ENCODE results near the gene FAM117A.

Gene FAM117A

GRCh38 chr17:49707246-49707607, 56.7 kb downstream of the FAM117A start:
- DNase-seq = no peak

- DNase-seq = no peak
Observed at GRCh38 chr17:49705254-49705653, 58.7 kb downstream of the FAM117A start.

GRCh38 chr17:49703557-49704277, 60.2 kb downstream of the FAM117A start:
- DNase-seq = no peak

- no peak for DNase-seq
Observed at GRCh38 chr17:49700960-49701359, 63.0 kb downstream of the FAM117A start.

- DNase-seq = no peak
Observed at GRCh38 chr17:49699966-49700575, 63.9 kb downstream of the FAM117A start.

GRCh38 chr17:49698005-49698404, 65.9 kb downstream of the FAM117A start:
- DNase-seq = no peak

GRCh38 chr17:49696233-49696761, 67.6 kb downstream of the FAM117A start:
- no peak for DNase-seq

GRCh38 chr17:49695698-49696232, 68.2 kb downstream of the FAM117A start:
- no peak for DNase-seq

- DNase-seq = peak; percentile 20
Observed at GRCh38 chr17:49694847-49695697, 68.9 kb downstream of the FAM117A start.

GRCh38 chr17:49692751-49693150, 71.2 kb downstream of the FAM117A start:
- DNase-seq = no peak

GRCh38 chr17:49691677-49692191, 72.2 kb downstream of the FAM117A start:
- no peak for DNase-seq

- DNase-seq = no peak
Observed at GRCh38 chr17:49691086-49691676, 72.8 kb downstream of the FAM117A start.

GRCh38 chr17:49690256-49690655, 73.7 kb downstream of the FAM117A start:
- no peak for DNase-seq

- DNase-seq = no peak
Observed at GRCh38 chr17:49688848-49689247, 75.1 kb downstream of the FAM117A start.

- DNase-seq = no peak
Observed at GRCh38 chr17:49687878-49688491, 75.9 kb downstream of the FAM117A start.

GRCh38 chr17:49681106-49681979, 82.6 kb downstream of the FAM117A start:
- DNase-seq = no peak

GRCh38 chr17:49680314-49680713, 83.6 kb downstream of the FAM117A start:
- DNase-seq = peak; percentile 3

GRCh38 chr17:49677933-49678847, 85.7 kb downstream of the FAM117A start, which contains the start of gene SPOP:
Gene SPOP (minus strand): TSS chr17:49678097. CDS start chr17:49622810, 55,287 bp downstream.
- peak; percentile 98 for DNase-seq

GRCh38 chr17:49677134-49677932, 86.6 kb downstream of the FAM117A start:
- DNase-seq = peak; percentile 89
